HEK293 (cell line): ENCODE data around the gene DNAJC6.

Source experiments
- ELK4 ChIP-seq: IDR thresholded peaks from 2 replicates; pipeline ENCODE4 v1.6.1; 2011; ENCODE audit warnings: mild to moderate bottlenecking, low read depth, low read length, borderline replicate concordance
- REPIN1 ChIP-seq: fragments of 450-650 bp; formaldehyde crosslinking; IDR thresholded peaks from 2 replicates; pipeline ENCODE4 v1.5.1; 2017; ENCODE audit warnings: missing biosample characterization, missing genetic modification characterization, low read depth
- REST ChIP-seq: fragments of 450-650 bp; formaldehyde crosslinking; IDR thresholded peaks from 2 replicates; pipeline ENCODE4 v1.5.1; 2016; ENCODE audit warnings: missing biosample characterization, missing genetic modification characterization
- TCF7L2 ChIP-seq: IDR thresholded peaks from 2 replicates; pipeline ENCODE4 v1.6.1; 2011; ENCODE audit warnings: low read depth, mild to moderate bottlenecking, inconsistent platforms, low read length, moderate library complexity, borderline replicate concordance
- ZNF157 ChIP-seq: fragments of 450-650 bp; formaldehyde crosslinking; IDR thresholded peaks from 2 replicates; pipeline ENCODE4 v1.5.1; 2016; ENCODE audit warnings: missing biosample characterization, missing genetic modification characterization
- ZNF175 ChIP-seq: fragments of 450-650 bp; formaldehyde crosslinking; IDR thresholded peaks from 2 replicates; pipeline ENCODE4 v1.5.1; 2016; ENCODE audit warnings: missing biosample characterization, missing genetic modification characterization
- ZNF335 ChIP-seq: fragments of 450-650 bp; formaldehyde crosslinking; conservative IDR thresholded peaks from 2 replicates; pipeline ENCODE4 v1.5.1; 2016; ENCODE audit warnings: missing biosample characterization, missing genetic modification characterization
- ZNF530 ChIP-seq: fragments of 450-650 bp; formaldehyde crosslinking; IDR thresholded peaks from 2 replicates; pipeline ENCODE4 v1.5.1; 2016; ENCODE audit warnings: low read depth, missing biosample characterization, missing genetic modification characterization
- ZSCAN5A ChIP-seq: fragments of 450-650 bp; formaldehyde crosslinking; IDR thresholded peaks from 2 replicates; pipeline ENCODE4 v1.5.1; 2016; ENCODE audit warnings: missing biosample characterization, missing genetic modification characterization
- TF ChIP-seq, protein P1 (sequence below): fragments of 450-650 bp; formaldehyde crosslinking; IDR thresholded peaks from 2 replicates; pipeline ENCODE4 v1.5.1; 2016; ENCODE audit warnings: missing biosample characterization, missing genetic modification characterization
- TF ChIP-seq, protein P2 (sequence below): fragments of 450-650 bp; IDR thresholded peaks from 2 replicates; pipeline ENCODE4 v1.5.1; 2018; ENCODE audit warnings: missing biosample characterization, missing genetic modification characterization
- TF ChIP-seq, protein P3 (sequence below): fragments of 450-650 bp; IDR thresholded peaks from 2 replicates; pipeline ENCODE4 v1.5.1; 2018; ENCODE audit warnings: missing biosample characterization, mild to moderate bottlenecking, missing genetic modification characterization

DNA sequence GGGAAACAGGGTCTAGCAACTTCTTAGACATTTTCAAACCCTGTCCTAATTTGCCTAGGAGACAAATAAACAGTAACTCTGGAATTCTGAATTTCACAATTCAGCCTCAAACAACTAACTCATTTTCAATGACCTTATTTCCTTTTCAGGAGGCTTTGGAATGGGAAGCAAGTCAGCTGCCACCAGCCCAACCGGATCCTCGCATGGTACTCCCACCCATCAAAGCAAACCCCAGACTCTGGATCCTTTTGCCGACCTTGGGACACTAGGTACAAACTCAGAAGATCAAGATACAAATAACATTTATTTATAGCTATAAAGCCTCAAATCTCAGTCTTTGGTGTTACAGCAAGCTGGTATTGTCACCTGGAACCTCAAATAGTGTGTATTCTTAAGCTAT, 92.3 kb downstream of the DNAJC6 start:
- TF ChIP-seq TCF7L2 (no peak), REST (tag by site-specific recombination) (no peak), ZNF335 (tag by site-specific recombination) (no peak), ZNF530 (tag by site-specific recombination) (no peak), ZNF157 (tag by site-specific recombination) (no peak), REPIN1 (tag by site-specific recombination) (no peak), ZSCAN5A (tag by site-specific recombination) (no peak), ZNF175 (tag by site-specific recombination) (no peak), ELK4 (no peak)
- TF ChIP-seq, protein P1, sequence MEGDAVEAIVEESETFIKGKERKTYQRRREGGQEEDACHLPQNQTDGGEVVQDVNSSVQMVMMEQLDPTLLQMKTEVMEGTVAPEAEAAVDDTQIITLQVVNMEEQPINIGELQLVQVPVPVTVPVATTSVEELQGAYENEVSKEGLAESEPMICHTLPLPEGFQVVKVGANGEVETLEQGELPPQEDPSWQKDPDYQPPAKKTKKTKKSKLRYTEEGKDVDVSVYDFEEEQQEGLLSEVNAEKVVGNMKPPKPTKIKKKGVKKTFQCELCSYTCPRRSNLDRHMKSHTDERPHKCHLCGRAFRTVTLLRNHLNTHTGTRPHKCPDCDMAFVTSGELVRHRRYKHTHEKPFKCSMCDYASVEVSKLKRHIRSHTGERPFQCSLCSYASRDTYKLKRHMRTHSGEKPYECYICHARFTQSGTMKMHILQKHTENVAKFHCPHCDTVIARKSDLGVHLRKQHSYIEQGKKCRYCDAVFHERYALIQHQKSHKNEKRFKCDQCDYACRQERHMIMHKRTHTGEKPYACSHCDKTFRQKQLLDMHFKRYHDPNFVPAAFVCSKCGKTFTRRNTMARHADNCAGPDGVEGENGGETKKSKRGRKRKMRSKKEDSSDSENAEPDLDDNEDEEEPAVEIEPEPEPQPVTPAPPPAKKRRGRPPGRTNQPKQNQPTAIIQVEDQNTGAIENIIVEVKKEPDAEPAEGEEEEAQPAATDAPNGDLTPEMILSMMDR (tag by site-specific recombination): no peak
- TF ChIP-seq, protein P2, sequence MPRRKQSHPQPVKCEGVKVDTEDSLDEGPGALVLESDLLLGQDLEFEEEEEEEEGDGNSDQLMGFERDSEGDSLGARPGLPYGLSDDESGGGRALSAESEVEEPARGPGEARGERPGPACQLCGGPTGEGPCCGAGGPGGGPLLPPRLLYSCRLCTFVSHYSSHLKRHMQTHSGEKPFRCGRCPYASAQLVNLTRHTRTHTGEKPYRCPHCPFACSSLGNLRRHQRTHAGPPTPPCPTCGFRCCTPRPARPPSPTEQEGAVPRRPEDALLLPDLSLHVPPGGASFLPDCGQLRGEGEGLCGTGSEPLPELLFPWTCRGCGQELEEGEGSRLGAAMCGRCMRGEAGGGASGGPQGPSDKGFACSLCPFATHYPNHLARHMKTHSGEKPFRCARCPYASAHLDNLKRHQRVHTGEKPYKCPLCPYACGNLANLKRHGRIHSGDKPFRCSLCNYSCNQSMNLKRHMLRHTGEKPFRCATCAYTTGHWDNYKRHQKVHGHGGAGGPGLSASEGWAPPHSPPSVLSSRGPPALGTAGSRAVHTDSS (tag by site-specific recombination): no peak
- TF ChIP-seq, protein P3, sequence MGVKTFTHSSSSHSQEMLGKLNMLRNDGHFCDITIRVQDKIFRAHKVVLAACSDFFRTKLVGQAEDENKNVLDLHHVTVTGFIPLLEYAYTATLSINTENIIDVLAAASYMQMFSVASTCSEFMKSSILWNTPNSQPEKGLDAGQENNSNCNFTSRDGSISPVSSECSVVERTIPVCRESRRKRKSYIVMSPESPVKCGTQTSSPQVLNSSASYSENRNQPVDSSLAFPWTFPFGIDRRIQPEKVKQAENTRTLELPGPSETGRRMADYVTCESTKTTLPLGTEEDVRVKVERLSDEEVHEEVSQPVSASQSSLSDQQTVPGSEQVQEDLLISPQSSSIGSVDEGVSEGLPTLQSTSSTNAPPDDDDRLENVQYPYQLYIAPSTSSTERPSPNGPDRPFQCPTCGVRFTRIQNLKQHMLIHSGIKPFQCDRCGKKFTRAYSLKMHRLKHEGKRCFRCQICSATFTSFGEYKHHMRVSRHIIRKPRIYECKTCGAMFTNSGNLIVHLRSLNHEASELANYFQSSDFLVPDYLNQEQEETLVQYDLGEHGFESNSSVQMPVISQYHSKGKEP (tag by site-specific recombination): no peak
